VCaP (cell line): ENCODE measurements around the gene MAP2K3.

Source experiments
- H3K27ac ChIP-seq: fragments of 450-650 bp; 2 replicates; pipeline ENCODE4 v1.5.1; 2017
- CTCF ChIP-seq: fragments of 450-650 bp; conservative IDR thresholded peaks from 2 replicates; pipeline ENCODE4 v1.5.1; 2017; ENCODE audit warnings: mild to moderate bottlenecking, moderate library complexity

Gene MAP2K3

GRCh38 chr17:21358682-21359482 is 74.4 kb downstream of the MAP2K3 start:
- TF ChIP-seq CTCF = no peak
- H3K27ac ChIP-seq = no peak overlapping the region

GRCh38 chr17:21359483-21359840 is 75.0 kb downstream of the MAP2K3 start:
- no peak for TF ChIP-seq CTCF
- H3K27ac ChIP-seq = no peak overlapping the region

- H3K27ac ChIP-seq = no peak overlapping the region
- no peak for TF ChIP-seq CTCF
Measured at GRCh38 chr17:21360048-21360447, 75.5 kb downstream of the MAP2K3 start.

- TF ChIP-seq CTCF = no peak
- no peak overlapping the region for H3K27ac ChIP-seq
Measured at GRCh38 chr17:21361020-21361809, 76.7 kb downstream of the MAP2K3 start.

GRCh38 chr17:21362331-21362931 is 77.9 kb downstream of the MAP2K3 start:
- H3K27ac ChIP-seq = no peak overlapping the region

GRCh38 chr17:21363776-21364642 is 79.5 kb downstream of the MAP2K3 start:
- no peak overlapping the region for H3K27ac ChIP-seq

More at GRCh38 chr17:21362331-21362931, 77.9 kb downstream of the MAP2K3 start:
- no peak for TF ChIP-seq CTCF

More at GRCh38 chr17:21363776-21364642, 79.5 kb downstream of the MAP2K3 start:
- no peak for TF ChIP-seq CTCF
